Lower leg skin (tissue), 4 donors: ENCODE data around the gene DISP3. TPM values are rescaled to one million over a fixed set of nuclear protein-coding genes. Genes with fewer than 3 reads are reported as not detected.
A peak's percentile ranks its signal among the peaks of the same experiment; 100 is the strongest.

Experiments
- DNase-seq, 2 donors: peaks; one replicate each; pipeline ENCODE4 v3.0.0-alpha.2; 2019; ENCODE audit warnings: low spot score in 2 of 2
- H3K4me3 ChIP-seq: fragments of 200-600 bp; sonication (generic); 2 replicates; pipeline ENCODE4 v1.5.1; 2017; ENCODE audit warnings: mild to moderate bottlenecking, low read depth; ENCODE audit not compliant: poor library complexity, severe bottlenecking
- POLR2A ChIP-seq, 2 donors: fragments of 450-650 bp; IDR thresholded peaks; one replicate each; pipeline ENCODE4 v1.6.1; 2016 to 2017; ENCODE audit warnings: antibody characterized with exemption in 2 of 2, mild to moderate bottlenecking in 1 of 2, moderate library complexity in 1 of 2
- WGBS, 2 donors: methylation state at CpG; one replicate each; pipeline ENCODE4 v1.1.5; 2018; 5-methylcytosine and 5-hydroxymethylcytosine counted together
- intact Hi-C: fragments of 100-400 bp; cut with DNase I; formaldehyde crosslinking; loops from one replicate; pipeline ENCODE4 v1.15.0; 2023; ENCODE audit warnings: low total_unique reads
- total RNA-seq, 4 donors: library from RNA; depleted of rRNA; stranded (reverse); fragments of >200 nt; gene quantifications; one replicate each; pipeline ENCODE4 v1.1.0, GENCODE V29; 2016
- TF ChIP-seq, protein P1 (sequence below), 3 donors: fragments of 450-650 bp; IDR thresholded peaks; one replicate each; pipeline ENCODE4 v1.5.1; 2016; ENCODE audit warnings: antibody characterized with exemption in 3 of 3, mild to moderate bottlenecking in 3 of 3, moderate library complexity in 2 of 3

Gene DISP3
- total RNA-seq, 4 donors from 2014 or later: not detected

DNA sequence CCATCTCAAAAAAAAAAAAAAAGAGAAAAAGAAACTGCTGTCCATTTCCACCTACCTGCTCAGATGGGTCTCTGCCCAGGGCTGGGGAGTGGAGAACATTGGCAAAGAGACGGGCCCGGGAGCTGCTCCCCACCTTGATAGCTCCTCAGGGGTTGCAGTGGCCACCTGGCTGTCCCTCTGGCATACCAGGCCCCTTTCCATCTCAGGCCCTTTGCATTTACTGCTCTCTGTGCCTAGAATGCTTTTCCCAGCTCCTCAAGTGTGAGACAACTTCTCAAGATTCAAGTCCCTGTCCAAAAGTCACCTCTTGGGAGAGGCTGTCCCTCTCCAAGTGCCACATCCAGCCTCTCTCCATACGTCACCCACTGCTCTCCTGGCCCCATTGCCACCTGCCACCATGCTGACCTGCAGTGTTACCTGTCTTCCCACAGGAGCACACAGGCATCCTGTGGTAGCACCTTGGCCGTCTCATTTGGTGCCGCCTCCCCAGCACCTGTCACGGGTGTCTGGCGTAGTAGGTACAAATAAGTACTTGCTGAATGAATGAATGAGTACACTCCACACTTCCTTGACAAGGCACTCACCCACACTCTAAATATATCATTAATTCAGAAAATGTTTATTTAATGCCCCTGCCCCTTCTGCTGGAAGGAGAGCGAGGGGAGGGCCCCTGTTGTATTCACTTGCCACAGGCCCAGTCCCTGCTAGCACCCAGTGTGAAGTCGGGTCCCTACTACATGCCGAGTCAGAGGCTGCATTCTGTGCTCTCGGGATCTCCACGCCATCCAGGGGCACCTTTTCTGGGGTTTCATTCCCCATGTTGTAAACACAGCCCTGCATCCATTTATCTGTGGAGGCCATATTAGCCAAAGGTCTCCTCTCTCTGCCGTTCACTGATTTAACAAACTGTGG is 48.8 kb downstream of the DISP3 start:
- no peak overlapping the region for H3K4me3 ChIP-seq
- 88 to 89% methylated on average over 13 of the region's 13 CpGs for WGBS, 2 donors
- TF ChIP-seq, protein P1, sequence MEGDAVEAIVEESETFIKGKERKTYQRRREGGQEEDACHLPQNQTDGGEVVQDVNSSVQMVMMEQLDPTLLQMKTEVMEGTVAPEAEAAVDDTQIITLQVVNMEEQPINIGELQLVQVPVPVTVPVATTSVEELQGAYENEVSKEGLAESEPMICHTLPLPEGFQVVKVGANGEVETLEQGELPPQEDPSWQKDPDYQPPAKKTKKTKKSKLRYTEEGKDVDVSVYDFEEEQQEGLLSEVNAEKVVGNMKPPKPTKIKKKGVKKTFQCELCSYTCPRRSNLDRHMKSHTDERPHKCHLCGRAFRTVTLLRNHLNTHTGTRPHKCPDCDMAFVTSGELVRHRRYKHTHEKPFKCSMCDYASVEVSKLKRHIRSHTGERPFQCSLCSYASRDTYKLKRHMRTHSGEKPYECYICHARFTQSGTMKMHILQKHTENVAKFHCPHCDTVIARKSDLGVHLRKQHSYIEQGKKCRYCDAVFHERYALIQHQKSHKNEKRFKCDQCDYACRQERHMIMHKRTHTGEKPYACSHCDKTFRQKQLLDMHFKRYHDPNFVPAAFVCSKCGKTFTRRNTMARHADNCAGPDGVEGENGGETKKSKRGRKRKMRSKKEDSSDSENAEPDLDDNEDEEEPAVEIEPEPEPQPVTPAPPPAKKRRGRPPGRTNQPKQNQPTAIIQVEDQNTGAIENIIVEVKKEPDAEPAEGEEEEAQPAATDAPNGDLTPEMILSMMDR (IDR thresholded peaks at IDR 0.05): no peak
- no peak for TF ChIP-seq POLR2A (IDR thresholded peaks at IDR 0.05)
- intact Hi-C loops: no loop called here
- DNase-seq: peak in 1 of 2 donors; percentile 54

DNA sequence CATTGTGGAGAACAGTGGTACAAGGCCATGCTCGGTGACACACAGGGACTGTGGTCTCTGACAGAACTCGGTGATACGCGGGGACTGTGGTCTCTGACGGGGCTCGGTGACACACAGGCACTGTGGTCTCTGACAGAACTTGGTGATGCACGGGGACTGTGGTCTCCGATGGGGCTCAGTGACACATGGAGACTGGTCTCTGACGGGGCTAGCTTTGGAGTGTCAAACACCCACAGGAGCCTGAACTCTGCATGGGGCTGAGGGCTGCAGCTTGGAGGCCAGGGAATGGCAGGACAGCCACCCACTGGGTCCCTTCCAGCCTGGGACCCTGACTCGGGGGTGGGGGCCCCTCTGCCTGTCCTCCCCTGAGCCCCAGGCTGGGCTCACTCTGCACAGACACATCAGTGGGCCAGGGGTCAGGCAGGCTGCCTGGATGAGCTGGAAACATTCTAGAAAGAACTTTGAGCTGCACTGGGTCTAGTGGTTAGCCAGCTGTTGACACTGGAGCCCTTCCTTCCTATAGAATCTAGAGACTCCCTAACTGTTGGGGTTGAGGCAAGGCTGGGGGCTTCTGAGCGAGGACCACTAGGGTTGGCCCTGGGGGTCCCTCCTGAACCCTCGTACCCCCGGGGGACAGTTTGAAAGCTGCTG is 49.8 kb downstream of the DISP3 start:
- H3K4me3 ChIP-seq: no peak overlapping the region
- intact Hi-C loops: no loop called here
- WGBS, 2 donors: 89 to 95% methylated on average over 11 of the region's 13 CpGs
- peak in 1 of 2 donors; percentile 80 for DNase-seq
- TF ChIP-seq, protein P1 (IDR thresholded peaks at IDR 0.05): no peak
- no peak for TF ChIP-seq POLR2A (IDR thresholded peaks at IDR 0.05)

DNA sequence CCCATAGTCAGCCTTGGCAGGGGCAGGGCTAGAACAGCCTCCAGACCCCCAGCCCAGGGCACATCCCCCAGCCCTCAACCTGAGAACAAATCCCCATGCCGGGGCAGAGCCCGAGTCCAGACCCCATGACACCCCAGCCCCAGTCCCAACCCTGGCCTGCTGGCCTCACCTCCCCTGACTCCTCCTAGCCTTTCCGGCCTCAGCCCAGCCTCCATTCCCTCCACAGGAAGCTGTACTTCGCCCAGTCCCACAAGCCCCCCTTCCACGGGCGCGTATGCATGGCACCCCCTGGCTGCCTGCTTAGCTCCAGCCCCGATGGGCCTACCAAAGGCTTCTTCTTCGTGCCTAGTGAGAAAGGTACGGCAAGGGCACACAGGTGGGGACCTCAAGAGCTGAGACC is 50.4 kb downstream of the DISP3 start:
- 89 to 94% methylated on average over 10 of the region's 10 CpGs for WGBS, 2 donors
- DNase-seq: peak in 1 of 2 donors; percentile 77

DNA sequence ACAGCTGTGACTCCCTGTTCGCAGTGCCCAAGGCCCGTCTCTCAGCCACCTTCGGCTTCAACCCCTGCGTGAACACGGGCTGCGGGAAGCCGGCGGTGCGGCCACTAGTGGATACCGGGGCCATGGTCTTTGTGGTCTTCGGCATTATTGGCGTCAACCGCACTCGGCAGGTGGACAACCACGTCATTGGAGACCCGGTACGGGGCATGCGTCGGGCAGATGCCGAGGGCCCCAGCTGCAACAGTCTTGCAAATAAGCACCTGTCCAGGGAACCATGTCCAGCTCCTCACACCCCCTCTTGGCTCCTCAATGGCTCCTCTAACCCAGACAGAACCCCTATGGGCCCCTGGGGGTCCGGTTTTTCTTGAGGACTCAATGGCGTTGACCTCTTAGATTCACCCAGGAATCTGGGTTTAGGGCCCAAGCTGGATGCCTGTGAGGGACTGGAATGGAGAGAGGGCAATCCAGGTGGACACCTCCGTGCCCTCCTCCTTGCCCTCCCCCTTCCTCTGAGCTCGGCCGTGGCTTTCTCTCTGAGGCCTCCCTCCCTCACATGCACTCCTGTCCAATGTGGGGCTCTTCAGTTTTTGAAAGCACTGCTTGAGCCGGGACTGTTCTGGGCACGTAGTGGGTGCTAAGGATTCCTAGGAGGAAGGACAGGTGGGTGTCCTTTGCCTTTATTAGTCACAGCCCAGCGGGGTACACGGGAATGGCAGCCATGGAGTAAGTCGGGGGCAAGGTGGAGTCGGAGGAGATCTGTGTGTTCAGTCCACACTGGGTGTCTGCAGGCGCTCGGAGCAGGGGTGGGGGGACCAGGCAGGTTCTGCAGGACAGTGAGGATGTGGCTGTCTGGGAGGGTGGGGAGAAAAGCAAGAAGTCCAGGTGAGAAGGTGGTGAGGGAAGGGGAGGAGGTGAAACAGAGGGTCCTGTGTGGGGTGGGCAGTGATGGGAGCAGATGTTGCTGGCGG is 51.1 kb downstream of the DISP3 start:
- 88 to 89% methylated on average over 34 of the region's 34 CpGs for WGBS, 2 donors
- intact Hi-C loops: no loop called here
- peak in 1 of 2 donors; percentile 76 for DNase-seq

More for the DNA sequence above, 50.4 kb downstream of the DISP3 start:
- no peak for TF ChIP-seq POLR2A (IDR thresholded peaks at IDR 0.05)
- TF ChIP-seq, protein P1 (IDR thresholded peaks at IDR 0.05): no peak
- intact Hi-C loops: no loop called here
- no peak overlapping the region for H3K4me3 ChIP-seq

More for the DNA sequence above, 51.1 kb downstream of the DISP3 start:
- no peak for TF ChIP-seq POLR2A (IDR thresholded peaks at IDR 0.05)
- TF ChIP-seq, protein P1 (IDR thresholded peaks at IDR 0.05): no peak
- no peak overlapping the region for H3K4me3 ChIP-seq
